IMR-90 (cell line): ENCODE data around the gene ANKRD13A.

Experiments
- CTCF ChIP-seq: conservative IDR thresholded peaks from 2 replicates; pipeline ENCODE4 v1.5.1; 2012; ENCODE audit warnings: mild to moderate bottlenecking, low read depth, low read length, improper control_type of control experiment
- TF ChIP-seq, protein P1 (sequence below): fragments of 150-350 bp; IDR thresholded peaks from 2 replicates; pipeline ENCODE4 v1.6.1; 2017; ENCODE audit warnings: mild to moderate bottlenecking, antibody characterized with exemption, low read length, low read depth

GRCh38 chr12:109962398-109962797 is 36.8 kb upstream of the ANKRD13A start:
- TF ChIP-seq, protein P1, sequence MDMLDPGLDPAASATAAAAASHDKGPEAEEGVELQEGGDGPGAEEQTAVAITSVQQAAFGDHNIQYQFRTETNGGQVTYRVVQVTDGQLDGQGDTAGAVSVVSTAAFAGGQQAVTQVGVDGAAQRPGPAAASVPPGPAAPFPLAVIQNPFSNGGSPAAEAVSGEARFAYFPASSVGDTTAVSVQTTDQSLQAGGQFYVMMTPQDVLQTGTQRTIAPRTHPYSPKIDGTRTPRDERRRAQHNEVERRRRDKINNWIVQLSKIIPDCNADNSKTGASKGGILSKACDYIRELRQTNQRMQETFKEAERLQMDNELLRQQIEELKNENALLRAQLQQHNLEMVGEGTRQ, result no peak
- no peak for TF ChIP-seq CTCF
